C4-2B (cell line): Measurements from ENCODE around the gene HLA-E.

Experiments
- CTCF ChIP-seq: fragments of 450-650 bp; conservative IDR thresholded peaks from 2 replicates; pipeline ENCODE4 v1.5.1; 2017; ENCODE audit warnings: mild to moderate bottlenecking
- ZFX ChIP-seq: fragments of 450-650 bp; IDR thresholded peaks from 2 replicates; pipeline ENCODE4 v1.6.1; 2017

GRCh38 chr6:30452736-30453507 lies 36.4 kb upstream of the HLA-E start:
- TF ChIP-seq CTCF, result no peak
- TF ChIP-seq ZFX, result no peak
